GM12801 (cell line): ENCODE results near the gene TBC1D14.

ENCODE experiments used
- TF ChIP-seq, protein P1 (sequence below): IDR thresholded peaks from one replicate; pipeline ENCODE4 v1.5.1; 2011; ENCODE audit warnings: control low read depth; ENCODE audit not compliant: insufficient read length; ENCODE audit errors: extremely low read depth

TBC1D14 gene

DNA sequence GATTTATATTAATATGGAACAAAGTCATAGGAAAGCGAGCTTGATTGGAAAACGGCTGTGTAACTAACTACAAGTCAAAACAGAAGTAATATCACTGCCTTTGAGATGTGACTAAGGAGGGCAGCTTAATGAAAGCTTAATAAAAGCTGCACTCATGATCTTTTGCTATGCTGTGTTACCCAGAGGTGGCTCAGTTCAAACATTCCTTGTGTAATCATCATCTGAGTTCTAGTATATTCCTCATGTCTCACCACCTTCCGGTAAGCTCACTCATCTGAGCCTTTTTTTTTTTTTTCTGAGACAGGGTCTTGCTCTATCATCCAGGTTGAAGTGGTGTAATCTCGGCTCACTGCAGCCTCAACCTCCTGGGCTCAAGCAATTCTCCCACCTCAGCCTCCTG, 153.2 kb downstream of the TBC1D14 start:
- TF ChIP-seq, protein P1, sequence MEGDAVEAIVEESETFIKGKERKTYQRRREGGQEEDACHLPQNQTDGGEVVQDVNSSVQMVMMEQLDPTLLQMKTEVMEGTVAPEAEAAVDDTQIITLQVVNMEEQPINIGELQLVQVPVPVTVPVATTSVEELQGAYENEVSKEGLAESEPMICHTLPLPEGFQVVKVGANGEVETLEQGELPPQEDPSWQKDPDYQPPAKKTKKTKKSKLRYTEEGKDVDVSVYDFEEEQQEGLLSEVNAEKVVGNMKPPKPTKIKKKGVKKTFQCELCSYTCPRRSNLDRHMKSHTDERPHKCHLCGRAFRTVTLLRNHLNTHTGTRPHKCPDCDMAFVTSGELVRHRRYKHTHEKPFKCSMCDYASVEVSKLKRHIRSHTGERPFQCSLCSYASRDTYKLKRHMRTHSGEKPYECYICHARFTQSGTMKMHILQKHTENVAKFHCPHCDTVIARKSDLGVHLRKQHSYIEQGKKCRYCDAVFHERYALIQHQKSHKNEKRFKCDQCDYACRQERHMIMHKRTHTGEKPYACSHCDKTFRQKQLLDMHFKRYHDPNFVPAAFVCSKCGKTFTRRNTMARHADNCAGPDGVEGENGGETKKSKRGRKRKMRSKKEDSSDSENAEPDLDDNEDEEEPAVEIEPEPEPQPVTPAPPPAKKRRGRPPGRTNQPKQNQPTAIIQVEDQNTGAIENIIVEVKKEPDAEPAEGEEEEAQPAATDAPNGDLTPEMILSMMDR = no peak

DNA sequence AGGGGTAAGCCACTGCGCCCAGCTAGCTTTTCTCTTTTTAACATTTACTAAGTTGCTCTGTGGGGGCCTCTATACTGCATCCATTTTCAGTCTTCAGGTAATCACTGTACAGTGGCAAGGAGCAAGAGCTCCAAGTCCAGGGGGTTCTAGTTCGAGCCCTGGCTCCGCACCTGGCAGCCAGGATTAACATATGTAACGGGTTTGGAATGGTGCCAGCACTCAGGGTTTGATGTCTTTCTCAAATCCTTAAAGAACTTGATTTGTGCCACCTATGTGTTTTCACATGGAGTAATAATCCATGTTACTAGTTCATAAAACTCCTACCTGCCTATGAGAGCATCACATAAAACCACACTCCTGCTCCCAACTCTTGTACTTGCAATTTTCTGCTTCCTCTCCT, 153.7 kb downstream of the TBC1D14 start:
- TF ChIP-seq, protein P1 = no peak

- TF ChIP-seq, protein P1 = no peak
These were observed 156.4 kb downstream of the TBC1D14 start for GRCh38 chr4:7066006-7066405.

DNA sequence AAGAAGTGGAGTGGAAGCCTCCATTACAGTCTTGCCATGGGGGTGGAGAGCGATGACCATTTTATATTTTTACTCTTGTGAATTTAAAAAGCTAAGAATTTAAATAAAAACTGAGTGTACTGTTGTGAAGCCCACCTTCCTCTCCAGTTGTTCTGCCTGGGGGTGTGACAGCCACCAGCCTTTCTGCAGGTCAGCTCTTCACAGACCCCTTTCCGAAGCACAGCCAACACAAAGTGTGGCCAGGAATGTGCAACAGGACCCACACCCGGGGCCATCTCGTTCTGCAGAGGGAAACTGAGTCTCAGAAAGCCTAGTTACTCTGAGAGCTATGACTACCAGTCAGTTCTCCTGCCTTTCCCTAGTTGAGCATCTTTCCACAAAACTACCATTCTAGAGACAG, 156.9 kb downstream of the TBC1D14 start:
- TF ChIP-seq, protein P1 = no peak

GRCh38 chr4:7067126-7067451, 157.5 kb downstream of the TBC1D14 start:
- TF ChIP-seq, protein P1 = no peak

- TF ChIP-seq, protein P1 = no peak
These were observed 158.0 kb downstream of the TBC1D14 start, which contains the start of gene GRPEL1 for GRCh38 chr4:7067452-7068278. TSS of gene GRPEL1 (minus strand) at chr4:7068064. CDS start at chr4:7068032, 32 bp downstream.

DNA sequence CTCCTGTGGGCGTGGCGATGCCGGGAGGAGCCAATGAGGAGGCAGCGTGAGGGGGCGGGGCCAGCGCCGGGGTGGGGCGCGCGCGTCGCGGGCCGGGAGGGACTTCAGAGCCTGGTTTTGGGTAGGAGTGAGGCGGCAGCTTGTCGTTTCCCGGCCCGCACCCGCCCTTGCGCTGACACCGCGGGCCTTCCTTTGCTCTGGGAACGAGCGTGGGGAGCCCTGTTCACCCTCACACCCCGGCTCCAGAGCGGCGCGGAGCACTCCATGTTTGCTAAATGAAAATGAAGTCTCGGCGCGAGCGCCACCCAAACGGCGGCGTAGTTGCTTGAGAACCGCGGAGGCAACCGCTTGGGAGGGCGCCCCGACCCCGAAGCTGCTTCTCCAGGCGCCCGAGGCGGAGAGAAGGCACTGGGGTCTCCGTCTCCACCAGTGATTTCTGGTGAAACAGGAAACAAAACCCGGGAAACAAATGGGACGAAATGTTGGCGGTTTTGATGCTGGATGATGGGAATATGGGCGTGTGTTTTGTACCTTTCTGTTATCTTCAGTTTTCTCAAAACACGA, 158.7 kb downstream of the TBC1D14 start:
- TF ChIP-seq, protein P1 = no peak
